Posterior cingulate gyrus (tissue), 11 donors: Measurements from ENCODE around the gene DMXL2.
"Not testable (repeated sequence)": the region's sequence is repeated elsewhere in the genome, so short reads cannot be mapped to it uniquely, and the experiment has no call there.

Experiments
- DNase-seq, 10 donors: peaks; one replicate each; pipeline versions ENCODE4 v3.0.0 to v3.0.0-alpha.2; 2020 to 2021; ENCODE audit warnings: mixed read lengths in 3 of 10
- intact Hi-C: fragments of 100-400 bp; cut with DNase I; formaldehyde crosslinking; loops from one replicate; pipeline ENCODE4 v1.15.1; 2023

The DMXL2 gene

GRCh38 chr15:51577636-51578304, 44.8 kb downstream of the DMXL2 start:
- intact Hi-C loops = no loop called here
- DNase-seq = no peak

DNA sequence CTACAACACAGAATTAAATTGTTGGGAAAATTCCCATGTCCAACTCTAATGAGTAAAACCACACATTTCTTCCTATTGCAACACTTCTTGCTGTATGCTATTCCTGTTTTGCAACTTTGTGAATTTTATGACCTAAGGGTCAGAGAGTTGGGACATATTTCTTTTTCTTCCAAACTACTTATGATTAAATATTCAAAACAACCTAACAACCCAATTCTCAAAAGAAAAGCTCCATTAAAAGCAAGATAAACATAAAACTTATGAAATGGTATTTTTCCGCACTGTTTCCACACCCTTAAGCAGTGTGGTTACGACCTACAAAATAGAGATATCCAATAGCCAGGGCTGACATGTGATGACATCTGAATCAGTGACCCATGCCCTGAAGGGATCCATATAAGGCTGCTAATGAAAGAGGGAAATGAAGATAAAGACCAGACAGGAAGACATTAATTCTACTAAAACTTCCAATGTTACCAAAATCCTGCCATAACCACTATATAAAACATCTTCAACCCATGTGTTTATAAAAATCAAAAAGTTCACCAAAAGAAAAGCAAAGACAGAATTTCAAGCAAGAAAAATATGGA, 45.6 kb downstream of the DMXL2 start:
- DNase-seq = no peak

GRCh38 chr15:51576286-51576850, 46.2 kb downstream of the DMXL2 start:
- intact Hi-C loops = no loop called here
- DNase-seq = no peak

More for the DNA sequence above, 45.6 kb downstream of the DMXL2 start:
- intact Hi-C loops = no loop called here

DNA sequence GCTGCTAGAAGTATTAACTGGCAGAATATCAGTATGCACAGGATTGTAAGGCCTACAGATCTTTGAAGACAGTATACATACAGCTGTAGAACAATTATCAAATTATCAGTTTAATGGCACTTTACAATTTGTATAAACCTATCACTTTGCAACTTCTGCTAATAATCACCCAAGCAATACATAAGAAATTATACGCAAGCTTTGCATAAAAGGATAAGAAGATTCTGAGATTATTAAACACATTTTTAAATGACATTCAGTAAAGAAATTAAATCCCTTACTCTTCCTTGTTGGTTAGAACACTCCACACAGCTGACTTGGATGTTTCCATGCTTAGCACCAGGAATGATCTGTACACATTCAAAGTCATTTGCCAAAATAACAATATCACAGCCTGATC, 46.8 kb downstream of the DMXL2 start:
- intact Hi-C loops = no loop called here
- no peak for DNase-seq

DNA sequence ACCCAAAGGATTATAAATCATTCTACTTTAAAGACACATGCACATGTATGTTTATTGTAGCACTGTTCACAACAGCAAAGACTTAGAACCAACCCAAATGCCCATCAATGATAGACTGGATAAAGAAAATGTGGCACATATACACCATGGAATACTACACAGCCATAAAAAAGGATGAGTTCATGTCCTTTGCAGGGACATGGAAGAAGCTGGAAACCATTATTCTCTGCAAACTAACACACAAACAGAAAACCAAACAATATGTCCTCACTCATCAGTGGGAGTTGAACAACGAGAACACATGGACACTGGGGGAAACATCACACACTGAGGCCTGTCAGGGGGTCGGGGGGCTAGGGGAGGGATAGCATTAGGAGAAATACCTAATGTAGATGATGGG, 49.2 kb downstream of the DMXL2 start:
- intact Hi-C loops, DNase-seq: not testable (repeated sequence)

GRCh38 chr15:51568939-51569784, 53.4 kb downstream of the DMXL2 start:
- DNase-seq = peak in 2 of 10 donors; percentile 57 to 70
- intact Hi-C loops = not testable (repeated sequence)

GRCh38 chr15:51561271-51561670, 61.3 kb downstream of the DMXL2 start:
- intact Hi-C loops = no loop called here
- peak in 1 of 10 donors; percentile 72 for DNase-seq

GRCh38 chr15:51558876-51559275, 63.7 kb downstream of the DMXL2 start:
- no peak for DNase-seq
- intact Hi-C loops = no loop called here

- intact Hi-C loops = no loop called here
- DNase-seq = no peak
Observed at GRCh38 chr15:51558411-51558810, 64.2 kb downstream of the DMXL2 start.

- no peak for DNase-seq
- intact Hi-C loops = no loop called here
Observed at GRCh38 chr15:51550841-51551240, 71.7 kb downstream of the DMXL2 start.

- intact Hi-C loops = no loop called here
- DNase-seq = no peak
Observed at GRCh38 chr15:51547656-51548055, 74.9 kb downstream of the DMXL2 start.

DNA sequence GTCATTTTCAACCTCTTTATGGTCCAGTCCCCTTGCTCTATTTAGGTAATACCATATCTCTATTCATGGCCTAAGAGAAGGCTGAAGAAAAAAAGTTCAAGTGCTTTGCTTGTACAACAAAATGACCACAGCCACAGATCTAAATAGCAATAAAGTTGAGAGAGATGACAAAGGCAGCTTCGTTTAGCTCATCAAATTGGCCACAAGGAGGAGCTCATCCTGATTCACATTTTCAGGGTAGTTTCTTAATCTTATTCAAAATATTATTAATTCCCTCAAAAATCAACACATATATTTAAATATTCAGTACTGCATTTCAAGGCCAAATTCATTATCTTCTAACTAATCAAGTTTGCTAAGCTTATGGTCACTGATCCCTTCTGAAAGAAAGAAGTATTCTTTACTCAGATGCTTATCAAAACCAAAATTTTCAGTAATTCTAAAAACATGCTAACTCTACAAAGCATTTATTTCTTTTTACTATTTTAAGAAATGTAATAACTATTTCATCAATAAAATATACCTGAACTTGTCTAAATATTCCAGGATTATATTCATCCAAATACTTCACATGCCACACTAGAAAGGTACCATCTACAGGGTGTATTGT, 85.5 kb downstream of the DMXL2 start:
- intact Hi-C loops = no loop called here
- no peak for DNase-seq

DNA sequence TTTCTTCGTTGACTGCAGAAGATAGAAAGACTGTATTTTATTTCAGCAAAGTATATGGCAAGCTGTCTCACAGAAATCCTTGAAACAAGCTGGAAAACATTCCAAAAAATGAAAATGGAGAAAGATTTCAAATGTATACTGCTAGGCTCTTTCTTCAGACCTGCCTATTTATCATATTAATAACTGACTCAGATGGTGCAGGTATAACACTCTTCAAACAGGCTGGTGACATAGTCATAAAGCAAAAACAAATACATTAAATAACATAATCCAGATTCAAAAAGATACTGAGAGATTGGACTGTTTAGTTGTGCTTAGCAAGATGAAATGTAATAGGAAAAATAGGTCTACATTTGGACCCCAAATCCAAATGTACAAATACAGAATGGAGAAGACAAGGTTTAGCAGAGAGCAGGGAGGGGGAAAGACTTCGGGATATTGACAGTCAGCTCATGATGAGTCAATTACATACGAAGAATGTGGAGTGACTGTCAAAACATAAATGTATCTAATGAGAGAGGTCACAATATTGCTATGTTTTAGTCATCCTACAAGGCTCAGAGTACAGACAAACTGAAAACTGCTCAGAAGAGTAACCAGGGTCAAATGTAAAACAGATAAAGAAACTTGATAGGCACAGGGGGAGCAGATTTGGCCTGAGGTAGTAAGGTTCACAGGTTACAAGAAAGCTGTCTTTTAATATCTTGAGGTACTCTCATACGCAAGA, 88.7 kb downstream of the DMXL2 start:
- no peak for DNase-seq
- intact Hi-C loops = no loop called here

- DNase-seq = no peak
- intact Hi-C loops = no loop called here
Observed at GRCh38 chr15:51526955-51527354, 95.6 kb downstream of the DMXL2 start.

- DNase-seq = peak in 1 of 10 donors; percentile 77
- intact Hi-C loops = no loop called here
Observed at GRCh38 chr15:51524376-51524775, 98.2 kb downstream of the DMXL2 start.

- intact Hi-C loops = no loop called here
- no peak for DNase-seq
Observed at GRCh38 chr15:51516291-51516690, 106.3 kb downstream of the DMXL2 start.

GRCh38 chr15:51505251-51505650, 117.3 kb downstream of the DMXL2 start:
- intact Hi-C loops = no loop called here
- no peak for DNase-seq

DNA sequence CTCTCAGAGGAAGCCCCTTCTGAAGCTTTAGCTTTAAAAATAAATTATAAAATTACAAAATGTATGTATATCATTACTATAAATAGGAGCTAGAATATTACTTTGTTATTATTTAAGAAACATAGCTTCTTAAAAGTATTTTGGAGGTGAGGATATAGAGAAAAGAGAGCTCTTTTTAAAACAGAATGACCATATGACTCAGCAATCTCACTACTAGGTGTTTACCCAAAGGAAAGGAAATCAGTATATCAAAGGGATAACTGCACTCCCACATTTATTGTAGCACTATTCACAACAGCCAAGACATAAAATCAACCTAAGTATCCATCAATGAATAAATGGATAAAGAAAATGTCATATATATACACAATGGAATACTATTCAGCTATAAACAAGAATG, 119.6 kb downstream of the DMXL2 start:
- no peak for DNase-seq
- intact Hi-C loops = no loop called here

DNA sequence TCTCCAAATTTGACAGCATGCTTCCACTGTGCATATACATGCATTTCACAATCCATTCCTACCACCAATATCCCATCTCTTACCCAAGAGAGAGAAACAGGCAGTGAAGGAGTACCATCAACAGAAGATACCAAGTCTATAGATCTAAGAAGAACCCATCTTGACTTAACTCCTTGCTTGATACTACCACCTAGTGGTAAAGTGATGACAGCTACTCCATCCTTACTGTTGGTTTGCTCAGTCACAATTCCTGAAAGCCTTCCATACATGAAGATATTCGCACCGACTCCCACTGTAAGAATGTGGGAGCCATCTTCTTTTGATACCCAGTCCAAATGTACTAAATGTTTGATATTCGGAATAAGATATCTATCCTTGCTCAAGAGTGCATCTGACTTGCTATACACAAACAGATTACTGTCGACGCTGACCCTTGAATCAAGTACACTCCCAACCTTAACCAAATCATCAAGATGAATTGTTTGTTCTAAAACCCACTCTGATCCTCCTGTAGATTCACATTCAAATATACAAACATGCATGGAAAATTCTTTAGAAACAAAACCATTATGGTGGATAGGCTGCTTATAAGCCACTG, 123.1 kb downstream of the DMXL2 start:
- intact Hi-C loops = no loop called here
- no peak for DNase-seq

- no peak for DNase-seq
- intact Hi-C loops = no loop called here
Observed at GRCh38 chr15:51497806-51498205, 124.8 kb downstream of the DMXL2 start.
